Nephron progenitor cell (in vitro differentiated cells): ENCODE measurements around the gene CHL1.

ENCODE experiments used
- DNase-seq: peaks from one replicate; pipeline ENCODE4 v3.0.0; 2021
- H3K27ac Mint-ChIP-seq: 2 replicates; pipeline ENCODE4 v1.8.0; 2021; ENCODE audit warnings: mild to moderate bottlenecking, moderate library complexity, mixed read lengths
- H3K27me3 Mint-ChIP-seq: 2 replicates; pipeline ENCODE4 v1.8.0; 2021; ENCODE audit warnings: mild to moderate bottlenecking, low read depth, mixed read lengths; ENCODE audit not compliant: poor library complexity
- H3K36me3 Mint-ChIP-seq: 2 replicates; pipeline ENCODE4 v1.8.0; 2021; ENCODE audit warnings: low read depth, mixed read lengths
- H3K4me1 Mint-ChIP-seq: 2 replicates; pipeline ENCODE4 v1.8.0; 2021; ENCODE audit warnings: mixed read lengths
- H3K4me3 Mint-ChIP-seq: 2 replicates; pipeline ENCODE4 v1.8.0; 2021; ENCODE audit warnings: mild to moderate bottlenecking, moderate library complexity, mixed read lengths
- H3K9me3 Mint-ChIP-seq: 2 replicates; pipeline ENCODE4 v1.8.0; 2021; ENCODE audit warnings: mild to moderate bottlenecking, moderate library complexity, mixed read lengths
- CTCF ChIP-seq: fragments of 200-600 bp; sonication (generic); IDR thresholded peaks from 2 replicates; pipeline ENCODE4 v1.5.0; 2021; ENCODE audit warnings: antibody characterized with exemption

The CHL1 gene

GRCh38 chr3:244041-244440, 47.5 kb downstream of the CHL1 start:
- DNase-seq: no peak
- Mint-ChIP-seq H3K27ac (no peak overlapping the region), H3K9me3 (no peaks in the 10 kb centered on the region), H3K27me3 (no peaks in the 10 kb centered on the region), H3K4me3 (no peak overlapping the region), H3K4me1 (peaks cover 16% of the 10 kb centered on the region), H3K36me3 (no peaks in the 10 kb centered on the region)
- no peak for TF ChIP-seq CTCF

GRCh38 chr3:247916-248315, 51.4 kb downstream of the CHL1 start:
- H3K9me3 Mint-ChIP-seq: no peaks in the 10 kb centered on the region
- TF ChIP-seq CTCF: no peak
- H3K27me3 Mint-ChIP-seq: no peaks in the 10 kb centered on the region

GRCh38 chr3:248864-249520, 52.4 kb downstream of the CHL1 start:
- no peak for DNase-seq
- no peak for TF ChIP-seq CTCF
- H3K4me3 Mint-ChIP-seq: no peak overlapping the region
- no peaks in the 10 kb centered on the region for H3K9me3 Mint-ChIP-seq
- H3K27me3 Mint-ChIP-seq: no peaks in the 10 kb centered on the region
- H3K36me3 Mint-ChIP-seq: no peaks in the 10 kb centered on the region
- H3K27ac Mint-ChIP-seq: no peak overlapping the region
- H3K4me1 Mint-ChIP-seq: peaks cover 17% of the 10 kb centered on the region

More at GRCh38 chr3:247916-248315, 51.4 kb downstream of the CHL1 start:
- Mint-ChIP-seq H3K27ac (no peak overlapping the region), H3K36me3 (no peaks in the 10 kb centered on the region), H3K4me3 (no peak overlapping the region), H3K4me1 (peaks cover 17% of the 10 kb centered on the region)
- DNase-seq: no peak

- no peaks in the 10 kb centered on the region for H3K27me3 Mint-ChIP-seq
- no peak for TF ChIP-seq CTCF
- no peaks in the 10 kb centered on the region for H3K9me3 Mint-ChIP-seq
- no peak for DNase-seq
- no peaks in the 10 kb centered on the region for H3K36me3 Mint-ChIP-seq
- H3K4me3 Mint-ChIP-seq: no peak overlapping the region
- peak overlapping the region; percentile 50 for H3K27ac Mint-ChIP-seq
- peaks cover 17% of the 10 kb centered on the region for H3K4me1 Mint-ChIP-seq
These were observed 53.2 kb downstream of the CHL1 start for GRCh38 chr3:249587-250262.

- Mint-ChIP-seq H3K4me1 (no peaks in the 10 kb centered on the region), H3K27ac (no peak overlapping the region), H3K9me3 (no peaks in the 10 kb centered on the region), H3K36me3 (no peaks in the 10 kb centered on the region), H3K27me3 (no peaks in the 10 kb centered on the region), H3K4me3 (no peak overlapping the region)
- TF ChIP-seq CTCF: no peak
- no peak for DNase-seq
These were observed 59.9 kb downstream of the CHL1 start for GRCh38 chr3:256501-256900.

- no peak for TF ChIP-seq CTCF
- Mint-ChIP-seq H3K36me3 (no peaks in the 10 kb centered on the region), H3K4me1 (no peaks in the 10 kb centered on the region), H3K4me3 (no peak overlapping the region), H3K27me3 (no peaks in the 10 kb centered on the region), H3K27ac (no peak overlapping the region), H3K9me3 (no peaks in the 10 kb centered on the region)
- DNase-seq: no peak
These were observed 61.3 kb downstream of the CHL1 start for GRCh38 chr3:257826-258225.
